SK-N-SH (cell line): ENCODE data around the gene LMNB1. TPM values are rescaled to one million over a fixed set of nuclear protein-coding genes. Genes with fewer than 3 reads are reported as not detected.
"Not testable (repeated sequence)": the region's sequence is repeated elsewhere in the genome, so short reads cannot be mapped to it uniquely, and the experiment has no call there.

Source experiments
- CTCF ChIA-PET: fragments of 300-600, 350-600 bp; formaldehyde crosslinking; extraction: SDS; loops from one replicate; lab custom pipeline; 2021; lab: Yijun Ruan, JAX
- POLR2A ChIA-PET: fragments of 350-600 bp; sonication (Branson Sonifier 250); formaldehyde crosslinking; extraction: SDS; loops from one replicate; lab custom pipeline; 2020; ENCODE audit warnings: antibody characterized with exemption, inconsistent platforms; lab: Yijun Ruan, JAX
- DNase-seq: peaks from one replicate; pipeline ENCODE4 v3.0.0; 2012
- H2AFZ ChIP-seq: fragments of 200-600 bp; sonication (generic); 2 replicates; pipeline ENCODE4 v1.8.1; 2016; ENCODE audit warnings: antibody characterized with exemption, mild to moderate bottlenecking, low read depth
- H3F3A ChIP-seq: fragments of 200-600 bp; sonication (generic); replicated peaks from 2 replicates; pipeline ENCODE3; 2016; ENCODE audit warnings: antibody characterized with exemption, mild to moderate bottlenecking; ENCODE audit not compliant: insufficient read depth
- H3K27ac ChIP-seq, 2 experiments: fragments of 200-500 bp in 1 of 2; fragments of 200-600 bp in 1 of 2; sonication (Bioruptor generic) in 1 of 2; sonication (generic), shearing (Covaris generic) in 1 of 2; 2 replicates each; pipeline versions ENCODE4 v1.5.1 to v1.6.1; 2014 to 2016; ENCODE audit warnings: low read depth in 2 of 2, inconsistent platforms in 1 of 2, low read length in 1 of 2, mild to moderate bottlenecking in 1 of 2, mixed read lengths in 1 of 2
- H3K27me3 ChIP-seq: fragments of 200-600 bp; sonication (generic), shearing (Covaris generic); 2 replicates; pipeline ENCODE4 v1.6.1; 2016; ENCODE audit warnings: mixed run types; ENCODE audit not compliant: insufficient read depth
- H3K36me3 ChIP-seq, 2 experiments: fragments of 200-500 bp in 1 of 2; fragments of 200-600 bp in 1 of 2; sonication (Bioruptor generic) in 1 of 2; sonication (generic) in 1 of 2; replicated peaks in 1 of 2; 2 replicates each; pipeline versions ENCODE3 to v1.5.1; 2014 to 2016; ENCODE audit warnings: low read length in 1 of 2, mild to moderate bottlenecking in 1 of 2; ENCODE audit not compliant: insufficient read depth in 2 of 2, control insufficient read depth in 1 of 2
- H3K4me1 ChIP-seq, 2 experiments: fragments of 200-500 bp in 1 of 2; fragments of 200-600 bp in 1 of 2; sonication (Bioruptor generic) in 1 of 2; sonication (generic), shearing (Covaris generic) in 1 of 2; 2 replicates each; pipeline versions ENCODE4 v1.5.1 to v1.6.1; 2014 to 2016; ENCODE audit warnings: low read depth in 1 of 2, low read length in 1 of 2, mixed run types in 1 of 2; ENCODE audit not compliant: insufficient read depth in 2 of 2, control insufficient read depth in 1 of 2
- H3K4me2 ChIP-seq: fragments of 200-600 bp; sonication (generic), shearing (Covaris generic); 2 replicates; pipeline ENCODE4 v1.6.1; 2017; ENCODE audit warnings: mixed run types
- H3K4me3 ChIP-seq, 2 experiments: fragments of 200-500 bp in 1 of 2; fragments of 200-600 bp in 1 of 2; sonication (Bioruptor generic) in 1 of 2; sonication (generic), shearing (Covaris generic) in 1 of 2; 2 replicates each; pipeline versions ENCODE4 v1.5.1 to v1.8.1; 2014 to 2016; ENCODE audit warnings: low read depth in 2 of 2, inconsistent platforms in 1 of 2, low read length in 1 of 2, mild to moderate bottlenecking in 1 of 2, mixed read lengths in 1 of 2, moderate library complexity in 1 of 2
- H3K79me2 ChIP-seq: fragments of 200-600 bp; sonication (generic); 2 replicates; pipeline ENCODE4 v1.8.1; 2017; ENCODE audit warnings: mild to moderate bottlenecking; ENCODE audit not compliant: insufficient read depth
- H3K9ac ChIP-seq: fragments of 200-600 bp; sonication (generic); 2 replicates; pipeline ENCODE4 v1.6.1; 2017; ENCODE audit warnings: mixed run types
- H3K9me2 ChIP-seq: fragments of 200-600 bp; sonication (generic); 2 replicates; pipeline ENCODE4 v1.6.1; 2017; ENCODE audit warnings: mixed run types
- H3K9me3 ChIP-seq: fragments of 200-600 bp; sonication (generic); 2 replicates; pipeline ENCODE4 v1.6.1; 2017; ENCODE audit warnings: mixed run types, mild to moderate bottlenecking, moderate library complexity
- H4K20me1 ChIP-seq: fragments of 200-600 bp; sonication (generic); 2 replicates; pipeline ENCODE4 v1.6.1; 2017; ENCODE audit warnings: mild to moderate bottlenecking, mixed run types; ENCODE audit not compliant: insufficient read depth
- EP300 ChIP-seq, 2 experiments: IDR thresholded peaks; 2 replicates each; pipeline versions ENCODE4 v1.4.0 to v1.6.1; 2012; ENCODE audit warnings: borderline replicate concordance in 1 of 2, low read depth in 1 of 2, low read length in 1 of 2
- FOSL2 ChIP-seq: IDR thresholded peaks from 2 replicates; pipeline ENCODE4 v1.4.0; 2012; ENCODE audit warnings: low read depth, mild to moderate bottlenecking, moderate library complexity, borderline replicate concordance
- FOXM1 ChIP-seq: IDR thresholded peaks from 2 replicates; pipeline ENCODE4 v1.4.0; 2012; ENCODE audit warnings: low read depth, mild to moderate bottlenecking
- GATA2 ChIP-seq: sonication (generic); formaldehyde crosslinking; IDR thresholded peaks from 2 replicates; pipeline ENCODE4 v1.5.0; 2020; ENCODE audit warnings: mild to moderate bottlenecking, missing genetic modification reagents
- IRF3 ChIP-seq: fragments of 150-350 bp; IDR thresholded peaks from 2 replicates; pipeline ENCODE4 v1.6.1; 2016; ENCODE audit warnings: mild to moderate bottlenecking, low read depth, low read length
- MXI1 ChIP-seq: IDR thresholded peaks from 2 replicates; pipeline ENCODE4 v1.6.1; 2012; ENCODE audit warnings: mild to moderate bottlenecking, low read depth, low read length, improper control_type of control experiment
- RAD21 ChIP-seq: IDR thresholded peaks from 2 replicates; pipeline ENCODE4 v1.6.1; 2012; ENCODE audit warnings: mild to moderate bottlenecking, low read length
- RCOR1 ChIP-seq: fragments of 150-350 bp; IDR thresholded peaks from 2 replicates; pipeline ENCODE4 v1.6.1; 2017; ENCODE audit warnings: antibody characterized with exemption, low read length
- TCF12 ChIP-seq: IDR thresholded peaks from 2 replicates; pipeline ENCODE4 v1.4.0; 2012
- USF1 ChIP-seq: IDR thresholded peaks from 2 replicates; pipeline ENCODE4 v1.4.0; 2012; ENCODE audit warnings: low read depth, borderline replicate concordance
- WGBS: methylation state at CpG from one replicate; pipeline ENCODE4 v1.1.6; 2017; ENCODE audit warnings: low lambda C conversion rate; 5-methylcytosine and 5-hydroxymethylcytosine counted together
- polyA plus RNA-seq, 3 experiments: library from polyadenylated mRNA; depleted of rRNA; stranded (reverse); fragments of >200 nt; gene quantifications; 2 replicates each; pipeline ENCODE4 v1.2.3, GENCODE V29; 2012
- TF ChIP-seq, protein P1 (sequence below): IDR thresholded peaks from 2 replicates; pipeline ENCODE4; 2012
- TF ChIP-seq, protein P2 (sequence below): fragments of 150-350 bp; IDR thresholded peaks from 2 replicates; pipeline ENCODE4 v1.6.1; 2017; ENCODE audit warnings: antibody characterized with exemption, low read length, low read depth, borderline replicate concordance

The LMNB1 gene
- polyA plus RNA-seq, 1 of the 3 experiments (the other 2 are of a cell fraction): 34.9 TPM

- TF ChIP-seq, protein P1, sequence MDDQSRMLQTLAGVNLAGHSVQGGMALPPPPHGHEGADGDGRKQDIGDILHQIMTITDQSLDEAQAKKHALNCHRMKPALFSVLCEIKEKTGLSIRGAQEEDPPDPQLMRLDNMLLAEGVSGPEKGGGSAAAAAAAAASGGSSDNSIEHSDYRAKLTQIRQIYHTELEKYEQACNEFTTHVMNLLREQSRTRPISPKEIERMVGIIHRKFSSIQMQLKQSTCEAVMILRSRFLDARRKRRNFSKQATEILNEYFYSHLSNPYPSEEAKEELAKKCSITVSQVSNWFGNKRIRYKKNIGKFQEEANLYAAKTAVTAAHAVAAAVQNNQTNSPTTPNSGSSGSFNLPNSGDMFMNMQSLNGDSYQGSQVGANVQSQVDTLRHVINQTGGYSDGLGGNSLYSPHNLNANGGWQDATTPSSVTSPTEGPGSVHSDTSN: peak; percentile 51
- TF ChIP-seq USF1: peak; percentile 97
- peak; percentile 100 for TF ChIP-seq FOXM1
- peak; percentile 39 for TF ChIP-seq FOSL2
- peak; percentile 98 for TF ChIP-seq MXI1
- TF ChIP-seq, protein P2, sequence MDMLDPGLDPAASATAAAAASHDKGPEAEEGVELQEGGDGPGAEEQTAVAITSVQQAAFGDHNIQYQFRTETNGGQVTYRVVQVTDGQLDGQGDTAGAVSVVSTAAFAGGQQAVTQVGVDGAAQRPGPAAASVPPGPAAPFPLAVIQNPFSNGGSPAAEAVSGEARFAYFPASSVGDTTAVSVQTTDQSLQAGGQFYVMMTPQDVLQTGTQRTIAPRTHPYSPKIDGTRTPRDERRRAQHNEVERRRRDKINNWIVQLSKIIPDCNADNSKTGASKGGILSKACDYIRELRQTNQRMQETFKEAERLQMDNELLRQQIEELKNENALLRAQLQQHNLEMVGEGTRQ: peak; percentile 90
- no peak; the same call in 1 of the 2 replicates for TF ChIP-seq IRF3
- no peak for TF ChIP-seq RAD21
- no peak for TF ChIP-seq GATA2 (CRISPR knock-in tag)
- no peak for TF ChIP-seq RCOR1
These were observed at the start of gene LMNB1 (continued) for GRCh38 chr5:126776499-126777256.

- Histone ChIP-seq H4K20me1 (no peaks in the 10 kb centered on the region), H3K79me2 (no peaks in the 10 kb centered on the region), H3K9me2 (no peaks in the 10 kb centered on the region), H3K27me3 (no peaks in the 10 kb centered on the region; the same call in 1 of the 2 replicates), H3K9ac (no peak overlapping the region), H3K4me2 (no peak overlapping the region), H3K4me3 (no peak overlapping the region), H2AFZ (no peak overlapping the region), H3K36me3 (no peaks in the 10 kb centered on the region), H3K4me1 (no peaks in the 10 kb centered on the region), H3F3A (no peaks in the 10 kb centered on the region), H3K27ac (no peak overlapping the region), H3K9me3 (no peaks in the 10 kb centered on the region)
- ChIA-PET POLR2A (no interaction called here), CTCF (no interaction called here)
- TF ChIP-seq EP300 (IDR thresholded peaks at IDR 0.05; ENCODE audit: borderline replicate concordance in 1 of 2, low read depth in 1 of 2, low read length in 1 of 2) (peak in 1 of 2 experiments; percentile 13; a peak in 1 of 4 replicates), USF1 (no peak), TCF12 (peak; percentile 21; the same call in 1 of the 2 replicates)
- TF ChIP-seq, protein P1: peak; percentile 42; the same call in 1 of the 2 replicates
- no peak for DNase-seq
- 38% methylated on average over 2 of the region's 2 CpGs for WGBS
These were observed 44.2 kb upstream of the LMNB1 start for GRCh38 chr5:126732716-126733115.

GRCh38 chr5:126734573-126734972 is 42.4 kb upstream of the LMNB1 start:
- H3K9me2 ChIP-seq, CTCF ChIA-PET, H2AFZ ChIP-seq, H3F3A ChIP-seq, DNase-seq, H3K27ac ChIP-seq, H3K27me3 ChIP-seq, H4K20me1 ChIP-seq, H3K9ac ChIP-seq, H3K4me3 ChIP-seq, H3K79me2 ChIP-seq, H3K4me2 ChIP-seq, POLR2A ChIA-PET, H3K4me1 ChIP-seq, H3K9me3 ChIP-seq, H3K36me3 ChIP-seq: not testable (repeated sequence)
- 91% methylated on average over 18 of the region's 18 CpGs for whole genome bisulfite sequencing
